ENCODE data around the gene VPS13D. TPM values are rescaled to one million over a fixed set of nuclear protein-coding genes. Genes with fewer than 3 reads are reported as not detected.
A peak's percentile ranks its signal among the peaks of the same experiment; 100 is the strongest.

The VPS13D gene
- total and polyA plus RNA-seq, 10 donors = 10.1 to 108 (median 86.3) TPM

GRCh38 chr1:12294076-12294475, 64.2 kb downstream of the VPS13D start:
- no peaks in the 10 kb centered on the region for H3K9me3 ChIP-seq
- no peak for DNase-seq
- intact Hi-C loops (cut with DNase I; ENCODE audit: low total_unique reads) = no loop called here
- 73 to 91% (median 86%) methylated on average over 3 of the region's 3 CpGs for WGBS, 5 donors
- peaks cover 0 to 100% (median 63%) of the 10 kb centered on the region in 6 donors for H3K36me3 ChIP-seq
- H3K27ac ChIP-seq = peak overlapping the region in 4 of 8 donors; percentile 3 to 58 (median 36)
- H3K4me3 ChIP-seq = peak overlapping the region in 3 of 8 donors; percentile 1 to 35 (median 14)
- H3K27me3 ChIP-seq (replicated peaks in 1 of 7) = no peaks in the 10 kb centered on the region
- peaks cover 0 to 6% (median 0%) of the 10 kb centered on the region in 6 donors for H3K4me1 ChIP-seq
- TF ChIP-seq POLR2A (IDR thresholded peaks at IDR 0.05) = no peak
- TF ChIP-seq, protein P1, sequence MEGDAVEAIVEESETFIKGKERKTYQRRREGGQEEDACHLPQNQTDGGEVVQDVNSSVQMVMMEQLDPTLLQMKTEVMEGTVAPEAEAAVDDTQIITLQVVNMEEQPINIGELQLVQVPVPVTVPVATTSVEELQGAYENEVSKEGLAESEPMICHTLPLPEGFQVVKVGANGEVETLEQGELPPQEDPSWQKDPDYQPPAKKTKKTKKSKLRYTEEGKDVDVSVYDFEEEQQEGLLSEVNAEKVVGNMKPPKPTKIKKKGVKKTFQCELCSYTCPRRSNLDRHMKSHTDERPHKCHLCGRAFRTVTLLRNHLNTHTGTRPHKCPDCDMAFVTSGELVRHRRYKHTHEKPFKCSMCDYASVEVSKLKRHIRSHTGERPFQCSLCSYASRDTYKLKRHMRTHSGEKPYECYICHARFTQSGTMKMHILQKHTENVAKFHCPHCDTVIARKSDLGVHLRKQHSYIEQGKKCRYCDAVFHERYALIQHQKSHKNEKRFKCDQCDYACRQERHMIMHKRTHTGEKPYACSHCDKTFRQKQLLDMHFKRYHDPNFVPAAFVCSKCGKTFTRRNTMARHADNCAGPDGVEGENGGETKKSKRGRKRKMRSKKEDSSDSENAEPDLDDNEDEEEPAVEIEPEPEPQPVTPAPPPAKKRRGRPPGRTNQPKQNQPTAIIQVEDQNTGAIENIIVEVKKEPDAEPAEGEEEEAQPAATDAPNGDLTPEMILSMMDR (IDR thresholded peaks at IDR 0.05 in 8 of 11, conservative IDR thresholded peaks at IDR 0.05 in 3 of 11) = no peak
- no peak for TF ChIP-seq POLR2AphosphoS5 (IDR thresholded peaks at IDR 0.05)

DNA sequence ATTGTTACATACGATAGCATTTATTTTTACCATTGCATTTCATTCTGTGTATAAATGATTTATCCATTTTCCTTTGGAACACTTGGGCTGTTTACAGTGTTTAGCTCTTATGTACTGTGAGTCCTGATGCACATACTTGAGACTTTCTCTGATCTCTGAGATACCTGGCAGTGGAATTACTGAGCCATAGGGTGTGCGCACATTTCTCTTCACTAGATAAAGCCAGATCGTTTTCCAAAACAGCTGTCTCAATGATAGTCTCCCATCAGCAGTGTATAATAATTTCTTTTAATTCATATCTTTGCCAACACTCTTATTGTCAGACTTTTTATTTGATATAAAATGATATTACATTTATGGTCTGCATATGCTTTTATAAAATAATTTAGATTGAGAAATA, 66.2 kb downstream of the VPS13D start:
- no peaks in the 10 kb centered on the region for H3K27me3 ChIP-seq (replicated peaks in 1 of 7)
- no peak for TF ChIP-seq POLR2AphosphoS5 (IDR thresholded peaks at IDR 0.05)
- no peak overlapping the region for H3K27ac ChIP-seq
- intact Hi-C loops (cut with DNase I; ENCODE audit: low total_unique reads) = no loop called here
- WGBS, 5 donors = 89 to 93% (median 92%) methylated on average over 3 of the region's 3 CpGs
- H3K4me3 ChIP-seq = no peak overlapping the region
- no peaks in the 10 kb centered on the region for H3K9me3 ChIP-seq
- no peak for DNase-seq
- H3K4me1 ChIP-seq = peaks cover 0 to 8% (median 0%) of the 10 kb centered on the region in 6 donors
- peaks cover 0 to 100% (median 60%) of the 10 kb centered on the region in 6 donors for H3K36me3 ChIP-seq

DNA sequence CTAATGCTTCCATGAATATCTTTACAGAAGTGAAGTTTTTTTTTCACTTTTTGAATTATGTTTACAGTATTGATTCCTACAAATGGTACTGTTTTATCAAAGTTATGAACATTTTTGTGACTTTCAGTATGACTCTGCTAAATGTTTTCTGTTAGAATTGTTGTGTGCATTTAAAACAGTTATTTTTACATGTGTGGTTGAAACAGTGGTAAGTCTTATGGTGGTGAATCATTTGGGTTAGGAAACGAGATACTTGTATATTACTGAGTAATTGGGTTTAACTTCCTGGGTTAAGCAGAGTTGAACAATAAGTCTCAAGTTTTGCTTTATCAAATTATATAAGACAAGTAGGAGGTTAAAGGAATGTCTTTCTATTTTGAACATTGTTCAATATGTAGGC, 66.8 kb downstream of the VPS13D start:
- Histone ChIP-seq H3K27me3 (replicated peaks in 1 of 7) (no peaks in the 10 kb centered on the region), H3K9me3 (no peaks in the 10 kb centered on the region), H3K27ac (no peak overlapping the region), H3K36me3 (peaks cover 0 to 100% (median 57%) of the 10 kb centered on the region in 6 donors), H3K4me3 (no peak overlapping the region), H3K4me1 (peaks cover 0 to 13% (median 0%) of the 10 kb centered on the region in 6 donors)
- WGBS, 5 donors = 36 to 52% (median 42%) methylated on average over 1 of the region's 1 CpG
- no peak for DNase-seq
- intact Hi-C loops (cut with DNase I; ENCODE audit: low total_unique reads) = no loop called here
- TF ChIP-seq, protein P1 (IDR thresholded peaks at IDR 0.05 in 8 of 11, conservative IDR thresholded peaks at IDR 0.05 in 3 of 11) = no peak
- TF ChIP-seq POLR2A (IDR thresholded peaks at IDR 0.05) (no peak), POLR2AphosphoS5 (IDR thresholded peaks at IDR 0.05) (no peak)

GRCh38 chr1:12300706-12301105, 70.9 kb downstream of the VPS13D start:
- Histone ChIP-seq H3K4me3 (no peak overlapping the region), H3K36me3 (peaks cover 0 to 100% (median 50%) of the 10 kb centered on the region in 6 donors), H3K4me1 (peaks cover 0 to 36% (median 1%) of the 10 kb centered on the region in 6 donors), H3K27me3 (replicated peaks in 1 of 7) (no peaks in the 10 kb centered on the region), H3K9me3 (no peaks in the 10 kb centered on the region), H3K27ac (peak overlapping the region in 3 of 8 donors; percentile 1 to 20 (median 5))
- TF ChIP-seq, protein P1 (IDR thresholded peaks at IDR 0.05 in 8 of 11, conservative IDR thresholded peaks at IDR 0.05 in 3 of 11) = no peak
- TF ChIP-seq POLR2A (IDR thresholded peaks at IDR 0.05) = no peak
- no peak for TF ChIP-seq POLR2AphosphoS5 (IDR thresholded peaks at IDR 0.05)
- intact Hi-C loops (cut with DNase I; ENCODE audit: low total_unique reads) = no loop called here
- no peak for DNase-seq
- 77 to 92% (median 86%) methylated on average over 4 of the region's 4 CpGs for WGBS, 5 donors
